ENCODE results near the gene BRD9.
"Not testable (repeated sequence)": the region's sequence is repeated elsewhere in the genome, so short reads cannot be mapped to it uniquely, and the experiment has no call there.

The BRD9 gene

DNA sequence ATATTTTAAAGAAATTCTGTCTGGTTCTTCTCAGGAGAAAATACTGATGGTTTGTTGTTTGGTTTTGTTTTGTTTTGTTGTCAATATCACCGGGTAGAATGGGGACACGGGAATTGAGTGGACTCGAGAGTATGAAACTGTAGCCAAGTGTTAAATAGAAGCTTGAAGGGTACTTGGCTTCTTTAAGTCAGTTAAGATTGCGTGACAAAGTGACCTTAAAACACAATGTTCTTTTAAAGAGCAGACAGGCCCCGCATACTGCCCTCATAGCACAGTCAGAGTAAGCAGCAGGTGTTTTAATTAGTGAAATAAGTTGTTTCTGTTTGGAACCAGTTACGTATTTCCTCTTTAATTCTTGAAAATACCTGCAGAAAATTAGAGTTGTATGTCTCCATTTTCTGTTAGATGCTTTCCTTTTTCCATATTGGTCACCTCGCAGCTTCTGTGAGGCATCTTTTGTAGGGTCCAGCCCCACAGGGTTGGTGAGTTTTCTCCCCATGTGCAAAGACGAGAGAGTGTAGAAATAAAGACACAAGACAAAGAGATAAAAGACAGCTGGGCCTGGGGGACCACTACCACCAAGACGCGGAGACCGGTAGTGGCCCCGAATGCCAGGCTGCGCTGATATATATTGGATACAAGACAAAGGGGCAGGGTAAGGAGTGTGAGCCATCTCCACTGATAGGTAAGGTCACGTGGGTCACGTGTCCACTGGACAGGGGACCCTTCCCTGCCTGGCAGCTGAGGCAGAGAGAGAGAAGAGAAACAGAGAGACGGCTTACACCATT is 9.7 kb upstream of the BRD9 start:
- DNase-seq = no peak

DNA sequence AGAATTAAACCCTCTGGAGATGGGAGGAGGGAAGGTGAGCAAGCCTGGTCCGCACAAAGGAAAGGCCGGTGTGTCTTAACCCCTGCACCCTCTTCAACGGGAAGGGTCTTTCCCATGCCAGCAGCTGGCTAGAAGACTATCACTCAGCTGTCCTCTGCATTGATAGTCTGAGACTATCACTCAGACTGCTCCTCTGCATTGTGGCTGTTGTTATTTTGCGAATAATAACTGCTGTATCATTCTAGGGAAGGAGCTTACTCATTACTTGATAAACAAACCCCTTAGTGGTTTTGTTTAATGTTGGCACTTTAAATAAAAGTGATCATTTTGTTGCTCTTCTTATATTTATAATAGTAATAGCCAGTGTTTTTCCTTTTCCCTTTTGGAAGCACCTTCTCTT is 8.2 kb upstream of the BRD9 start:
- DNase-seq = no peak

DNA sequence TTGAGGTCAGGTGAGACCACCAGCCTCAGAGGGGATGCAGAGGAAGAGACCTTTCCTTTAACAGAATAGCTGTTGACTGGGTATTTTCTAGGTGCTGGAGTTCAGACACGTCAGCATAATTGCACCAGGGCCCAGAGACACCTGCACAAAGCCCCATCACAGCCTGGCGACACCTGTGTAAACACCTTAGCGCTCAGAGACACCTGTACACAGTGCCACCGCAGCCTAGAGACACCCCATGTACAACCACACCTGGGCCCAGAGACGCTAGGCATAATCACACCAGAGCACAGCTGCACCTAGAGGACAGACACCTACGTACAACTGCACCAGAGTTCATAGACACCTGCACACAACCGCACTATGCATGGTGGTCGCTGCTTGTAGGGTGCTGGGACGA is 1.1 kb upstream of the BRD9 start:
- no peak for DNase-seq

DNA sequence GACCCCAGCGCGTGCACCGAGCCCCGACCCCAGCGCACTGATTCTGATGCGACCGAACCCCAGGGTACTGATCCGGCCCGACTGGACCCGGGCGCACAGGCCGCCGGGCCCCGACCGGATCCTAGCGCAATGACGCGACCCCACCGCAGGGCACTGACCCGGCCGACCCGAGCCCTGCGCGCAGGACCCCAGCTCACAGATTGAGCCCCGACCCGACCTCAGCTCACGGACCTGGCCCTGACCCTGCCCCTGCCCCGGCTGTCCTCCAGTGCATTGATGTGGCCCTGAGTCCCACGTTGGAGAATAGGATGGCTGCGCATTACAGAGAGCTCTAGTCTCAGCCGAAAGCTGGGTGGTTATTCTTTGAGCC is 521 bp upstream of the BRD9 start:
- no peak for DNase-seq

DNA sequence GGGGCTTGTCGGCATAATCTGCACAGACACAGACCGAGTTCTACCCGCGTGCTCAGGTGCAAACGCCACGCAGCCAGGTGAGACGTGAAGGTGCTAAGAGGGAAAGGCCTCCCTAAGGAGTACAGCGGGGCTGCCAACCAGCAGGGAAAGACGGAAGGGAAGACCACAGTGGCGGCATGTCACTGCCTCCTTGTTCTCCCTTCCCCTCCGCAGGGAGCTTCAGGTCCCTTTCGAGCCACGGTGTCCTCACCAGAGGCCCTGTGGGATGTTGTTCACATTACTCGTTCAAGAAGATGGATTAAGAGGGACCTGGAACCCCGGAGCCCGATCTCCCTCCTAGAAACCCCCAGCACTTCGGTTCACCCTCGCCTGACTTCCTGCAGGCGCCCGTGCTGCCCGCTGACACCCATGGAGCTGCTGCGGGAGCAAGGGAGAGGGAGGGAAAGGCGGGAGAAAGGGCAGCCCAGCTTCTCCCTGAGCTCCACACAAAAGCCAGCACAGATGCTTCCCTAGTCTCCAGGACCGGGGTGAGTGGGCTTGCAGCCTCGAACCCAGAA is 686 bp downstream of the BRD9 start:
- peak; percentile 58 for DNase-seq

DNA sequence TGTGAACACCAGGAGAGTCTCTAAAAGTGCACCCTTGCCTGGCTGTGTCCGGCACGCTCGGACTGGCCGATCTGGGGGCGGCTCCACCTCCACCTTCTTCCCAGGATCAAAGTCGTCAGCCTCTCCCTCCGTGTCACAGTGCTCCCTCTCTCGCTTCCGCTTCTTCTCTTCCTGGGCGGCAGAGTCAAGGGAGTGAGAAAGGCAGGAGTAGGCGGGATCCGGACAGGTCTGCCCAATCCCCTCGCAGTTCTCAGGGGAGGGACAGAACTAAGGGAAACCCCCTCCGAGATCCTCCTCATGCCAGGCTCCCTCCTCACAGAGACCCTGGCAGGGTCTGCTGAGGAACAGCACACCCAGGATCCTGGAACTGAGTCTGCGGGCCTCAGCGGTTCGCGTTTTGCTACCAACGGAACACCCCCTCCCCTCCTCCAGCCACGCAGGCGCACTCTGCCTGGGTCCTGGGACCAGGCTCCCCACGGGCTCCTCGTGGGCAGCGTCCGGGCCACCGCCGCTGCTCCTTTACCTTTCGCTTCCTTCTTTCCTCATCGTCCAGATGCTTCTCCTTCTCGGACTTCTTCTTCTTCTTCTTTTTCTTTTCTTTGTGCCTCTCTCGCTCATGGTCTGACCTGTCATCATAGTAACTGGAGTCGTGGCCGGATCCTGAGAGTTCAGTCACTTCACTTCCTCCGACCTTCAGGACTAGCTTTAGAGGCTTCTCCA is 1.3 kb downstream of the BRD9 start:
- no peak for DNase-seq

DNA sequence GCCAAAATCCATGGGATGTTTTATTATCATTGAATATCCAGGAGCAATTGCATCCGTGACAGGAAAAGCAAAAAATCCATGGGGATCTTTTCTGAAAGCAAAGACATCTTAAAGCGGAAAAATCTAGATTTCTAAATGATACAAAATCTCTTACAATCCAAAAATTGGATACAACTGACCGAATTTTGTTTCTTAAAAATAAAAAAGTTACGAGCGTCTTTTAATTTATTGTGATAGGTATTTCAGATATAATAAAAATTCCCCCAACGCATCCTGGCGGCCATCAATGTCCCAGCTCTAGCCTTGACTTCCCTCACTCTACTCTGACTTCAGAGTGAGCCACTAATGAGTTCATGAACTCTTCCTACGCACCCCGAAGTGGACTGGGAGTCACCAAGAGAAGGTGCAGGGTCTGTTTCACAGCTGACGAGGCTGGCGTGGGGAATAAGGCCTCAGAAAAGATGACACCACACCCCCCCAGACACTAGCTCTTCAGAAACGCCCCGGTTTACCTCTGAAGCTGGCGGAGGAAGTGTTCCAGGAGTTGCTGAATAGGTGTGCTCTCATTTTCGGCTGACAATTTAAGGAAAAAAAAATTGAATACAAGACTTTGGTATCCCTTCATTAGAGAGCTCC is 3.4 kb downstream of the BRD9 start:
- no peak for DNase-seq

DNA sequence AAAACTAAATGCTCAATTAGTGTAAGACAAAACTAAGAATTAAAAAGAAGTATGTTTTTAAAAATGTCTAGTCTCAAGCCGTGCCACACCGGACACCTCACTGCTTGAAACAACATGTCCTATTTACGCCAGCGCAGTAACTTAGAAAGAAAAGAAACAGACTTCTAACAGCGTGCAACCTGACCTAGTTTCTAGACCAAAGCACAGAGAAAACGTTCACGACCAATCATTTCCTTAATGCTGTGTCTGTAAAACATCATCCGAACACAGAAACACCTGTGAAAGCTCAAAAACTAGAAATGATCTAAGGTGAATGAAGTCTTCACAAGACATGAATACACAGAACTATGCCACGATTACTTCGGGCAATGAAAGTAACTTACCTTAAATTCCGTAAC is 4.0 kb downstream of the BRD9 start:
- DNase-seq = no peak

DNA sequence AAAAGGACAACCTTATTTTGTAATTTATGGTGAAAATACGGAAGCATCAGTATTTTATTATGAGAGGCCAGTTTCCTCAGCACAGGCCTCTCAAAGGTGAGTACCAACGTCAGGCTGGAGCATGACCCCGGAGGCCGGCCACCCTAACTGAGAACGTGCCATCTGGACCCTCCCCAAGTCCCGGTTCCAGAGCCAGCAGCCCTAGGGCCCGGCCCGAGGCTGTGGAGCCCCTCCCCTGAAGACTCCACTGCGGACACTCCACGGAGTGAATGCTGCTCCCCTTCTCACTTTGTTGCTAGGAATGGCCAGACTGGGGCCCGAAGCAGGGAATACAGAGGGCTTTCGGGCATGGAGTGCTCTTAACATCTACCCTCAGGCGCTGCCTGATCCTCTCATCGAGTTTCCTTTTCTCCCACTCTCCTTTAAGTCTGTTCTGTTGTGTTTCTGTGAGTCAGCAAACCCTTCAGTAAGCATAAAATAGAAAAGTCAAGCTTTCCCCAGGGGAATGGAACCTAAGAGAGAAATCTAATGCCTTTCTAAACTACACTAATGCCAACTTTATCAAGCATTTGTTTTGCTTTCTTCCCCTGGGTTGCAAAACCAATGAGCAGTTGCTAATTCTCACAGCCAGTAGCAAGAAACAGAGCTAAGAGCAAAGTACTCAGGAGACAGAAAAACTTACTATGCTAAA is 4.5 kb downstream of the BRD9 start:
- DNase-seq = no peak

DNA sequence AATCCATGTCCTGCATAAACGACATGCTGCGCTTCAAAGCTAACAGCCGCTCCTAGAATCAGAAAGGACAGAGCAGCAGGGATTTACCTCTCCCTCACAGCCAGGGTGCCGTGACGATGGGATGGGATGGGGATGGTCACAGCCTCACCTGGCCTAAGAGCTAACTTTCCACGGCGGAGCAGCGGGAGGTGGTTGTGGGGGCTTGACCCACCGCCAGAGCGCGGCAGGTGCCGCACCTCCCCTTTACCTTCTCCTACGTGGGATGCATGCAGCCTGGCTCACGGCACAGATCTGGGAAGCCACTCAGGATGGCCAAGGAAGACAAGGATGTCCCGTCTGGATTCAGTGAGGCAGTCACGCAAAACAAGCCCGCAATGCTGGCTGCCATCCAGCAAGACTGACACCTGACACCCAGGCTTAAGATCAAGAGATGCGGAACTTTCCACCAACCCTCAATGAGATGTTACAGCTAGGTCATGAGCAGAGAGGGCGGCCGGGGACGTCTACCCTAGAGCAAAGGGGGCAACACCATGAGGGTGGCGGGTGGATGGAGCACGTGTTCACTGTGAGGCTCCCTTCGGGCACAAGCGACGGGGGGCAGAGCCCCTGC is 5.8 kb downstream of the BRD9 start:
- no peak for DNase-seq

DNA sequence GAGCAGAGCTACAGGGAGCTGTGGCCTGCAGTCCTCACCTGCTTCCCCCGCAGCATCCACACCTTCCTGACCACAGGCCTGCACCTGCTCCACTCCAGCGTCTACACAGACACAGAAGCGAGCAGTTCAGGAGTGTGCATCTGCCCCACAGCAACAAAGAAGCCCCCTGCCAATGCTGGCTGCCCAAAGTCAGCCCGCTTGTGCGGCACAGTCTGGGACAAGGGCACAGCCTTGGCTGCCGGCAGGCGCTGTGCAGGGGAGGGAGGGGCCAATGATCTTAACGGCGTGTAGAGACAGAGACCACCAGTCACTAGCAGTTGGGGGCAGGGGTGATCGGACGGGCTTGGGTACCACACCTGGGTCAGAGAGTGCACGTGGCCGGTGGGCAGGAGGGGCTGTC is 6.6 kb downstream of the BRD9 start:
- no peak for DNase-seq

DNA sequence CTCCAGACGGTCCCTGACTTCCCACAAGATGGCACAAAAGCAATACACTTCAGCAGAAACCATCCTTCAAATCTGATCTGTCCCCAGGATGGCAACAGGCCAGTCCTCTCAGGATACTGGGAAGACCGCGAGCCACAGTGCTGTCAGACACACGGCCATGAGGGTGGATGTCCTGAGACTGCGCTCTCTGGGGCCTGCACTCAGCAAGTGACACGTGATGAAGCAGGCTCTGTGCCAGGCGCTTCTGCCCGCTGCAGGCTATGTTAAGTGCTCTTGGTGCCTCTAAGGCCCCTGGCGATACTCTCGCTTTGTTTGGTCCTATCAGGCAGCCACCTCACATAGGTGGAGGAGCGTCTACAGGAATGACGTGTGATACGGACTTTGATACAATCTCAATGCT is 7.1 kb downstream of the BRD9 start:
- no peak for DNase-seq

DNA sequence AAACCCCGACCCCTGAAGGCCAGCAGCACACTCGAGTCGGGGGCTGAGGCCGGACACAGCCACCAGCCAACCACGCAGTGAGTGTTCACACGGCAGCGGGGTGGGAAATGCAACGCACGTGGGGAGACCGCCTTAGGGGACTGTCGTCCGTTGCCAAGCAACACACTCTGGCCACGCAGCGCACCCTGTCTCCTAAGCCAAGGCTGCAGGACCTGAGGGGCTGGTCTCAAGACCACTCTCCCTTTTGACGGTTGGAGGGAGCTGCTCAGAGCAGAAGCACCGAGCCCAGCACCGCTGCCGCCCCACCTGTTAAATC is 7.5 kb downstream of the BRD9 start:
- DNase-seq = no peak

DNA sequence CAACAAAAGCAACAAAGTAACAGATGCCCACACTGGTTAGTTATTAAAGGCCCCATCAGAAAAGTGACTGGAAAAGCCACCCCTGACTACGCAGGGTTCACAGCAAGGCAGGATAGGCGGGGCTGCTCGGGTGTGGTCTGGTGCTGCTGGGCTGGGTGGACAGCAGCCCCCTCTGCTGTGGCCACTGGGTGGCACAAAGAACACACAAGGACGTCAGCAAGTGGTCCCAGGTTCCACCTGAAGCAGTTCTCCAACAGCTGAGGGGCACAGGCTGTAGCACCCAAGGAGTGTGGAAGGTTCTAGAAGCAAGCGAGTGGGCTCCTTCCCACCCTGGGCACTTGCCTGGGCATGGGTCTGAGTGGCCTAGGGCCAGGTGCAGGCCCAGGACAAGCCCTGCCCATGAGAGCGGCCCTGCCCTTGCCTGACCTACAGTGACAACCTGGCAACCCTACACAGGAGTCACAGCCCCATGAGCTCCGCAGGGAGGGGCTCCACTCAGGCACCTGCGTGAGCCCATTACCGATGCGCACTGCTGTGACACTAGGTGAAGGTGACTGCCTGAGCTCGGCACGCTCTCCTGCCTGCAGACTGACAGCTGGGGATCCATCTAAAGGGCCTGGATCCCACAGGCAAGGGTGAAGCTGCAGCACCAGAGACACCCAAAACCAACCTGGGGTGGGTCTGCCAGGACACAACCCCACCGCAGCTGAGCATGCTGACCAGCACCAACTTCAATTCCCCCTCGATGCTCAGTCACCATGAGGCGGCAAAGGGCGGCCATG is 8.1 kb downstream of the BRD9 start:
- no peak for DNase-seq

DNA sequence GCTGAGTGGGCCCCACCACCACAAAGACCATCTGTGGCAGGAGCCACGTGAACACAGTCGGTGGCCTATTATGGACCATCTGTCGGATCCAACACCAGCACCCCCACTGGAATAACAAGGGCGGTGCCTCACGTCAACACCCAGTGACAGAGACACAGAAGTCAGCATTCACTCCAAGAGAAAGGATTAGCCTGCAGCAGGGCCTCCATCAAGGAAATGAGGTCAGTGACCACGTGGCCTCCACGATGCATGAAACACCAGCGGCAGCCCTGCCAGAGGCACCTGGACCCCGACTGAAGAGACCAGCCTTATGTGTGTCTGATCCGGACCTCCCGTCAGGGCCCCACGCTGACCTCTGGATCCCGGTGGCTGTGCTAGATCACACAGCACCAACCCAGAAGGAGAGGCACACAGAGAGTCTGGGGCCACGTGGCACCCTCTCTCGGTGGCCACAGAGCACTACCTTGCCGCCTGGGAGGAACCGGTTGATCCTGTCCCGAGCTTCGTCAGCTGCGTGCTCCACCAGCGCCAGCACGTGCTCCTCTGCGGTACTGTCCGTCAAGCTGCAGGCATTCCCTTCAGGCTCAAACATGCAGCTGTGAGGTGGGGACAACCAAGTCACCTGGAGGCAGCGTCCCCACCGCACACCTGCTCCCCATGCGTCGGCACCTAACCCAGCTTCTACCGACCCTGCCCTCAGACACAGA is 9.0 kb downstream of the BRD9 start:
- DNase-seq = no peak

DNA sequence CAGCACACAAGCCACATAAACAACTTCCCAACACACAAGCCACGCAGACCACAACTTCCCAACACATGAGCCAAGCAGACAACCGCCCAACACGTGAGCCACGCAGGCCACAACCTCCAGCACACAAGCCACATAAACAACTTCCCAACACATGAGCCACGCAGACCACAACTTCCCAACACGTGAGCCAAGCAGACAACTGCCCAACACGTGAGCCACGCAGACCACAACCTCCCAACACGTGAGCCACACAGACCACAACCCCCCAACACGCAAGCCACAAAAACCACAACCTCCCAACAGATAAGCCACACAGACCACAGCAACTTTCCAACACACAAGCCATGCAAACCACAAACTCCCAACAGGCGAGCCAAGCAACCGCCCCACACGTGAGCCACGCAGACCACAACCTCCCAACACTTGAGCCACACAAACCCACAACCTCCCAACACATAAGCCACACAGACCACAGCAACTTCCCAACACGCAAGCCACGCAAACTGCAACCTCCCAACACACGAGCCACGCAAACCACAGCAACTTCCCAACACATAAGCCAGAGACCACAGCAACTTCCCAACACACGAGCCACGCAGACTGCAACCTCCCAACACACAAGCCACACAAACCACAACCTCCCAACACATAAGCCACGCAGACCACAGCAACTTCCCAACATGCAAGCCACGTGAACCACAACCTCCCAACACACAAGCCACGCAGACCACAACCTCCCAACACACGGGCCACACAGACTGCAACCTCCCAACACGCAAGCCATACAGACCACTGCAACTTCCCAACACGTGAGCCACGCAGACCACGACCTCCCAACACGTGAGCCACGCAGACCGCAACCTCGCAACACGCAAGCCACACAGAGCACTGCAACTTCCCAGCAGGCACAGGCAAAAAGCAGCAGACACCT is 10.1 kb downstream of the BRD9 start:
- DNase-seq = no peak

DNA sequence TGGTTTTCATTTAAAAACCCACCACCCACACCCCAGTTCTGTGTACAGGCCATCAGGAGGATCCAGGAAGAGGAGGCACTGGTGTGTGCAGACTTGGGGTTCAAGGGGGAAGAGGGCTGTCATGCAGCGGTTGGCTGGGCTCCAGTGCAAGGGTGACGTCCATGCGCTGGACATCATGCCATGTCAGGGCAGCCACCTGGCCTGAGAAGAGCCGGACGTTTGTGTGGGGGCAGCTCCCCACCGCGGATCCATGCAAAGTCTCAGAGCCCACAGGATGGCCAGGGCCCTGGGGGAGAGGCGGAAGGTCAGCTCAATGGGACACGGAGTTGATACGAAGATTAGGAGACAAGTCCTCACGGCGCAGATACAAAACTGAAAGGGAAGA is 11.1 kb downstream of the BRD9 start:
- DNase-seq = no peak

DNA sequence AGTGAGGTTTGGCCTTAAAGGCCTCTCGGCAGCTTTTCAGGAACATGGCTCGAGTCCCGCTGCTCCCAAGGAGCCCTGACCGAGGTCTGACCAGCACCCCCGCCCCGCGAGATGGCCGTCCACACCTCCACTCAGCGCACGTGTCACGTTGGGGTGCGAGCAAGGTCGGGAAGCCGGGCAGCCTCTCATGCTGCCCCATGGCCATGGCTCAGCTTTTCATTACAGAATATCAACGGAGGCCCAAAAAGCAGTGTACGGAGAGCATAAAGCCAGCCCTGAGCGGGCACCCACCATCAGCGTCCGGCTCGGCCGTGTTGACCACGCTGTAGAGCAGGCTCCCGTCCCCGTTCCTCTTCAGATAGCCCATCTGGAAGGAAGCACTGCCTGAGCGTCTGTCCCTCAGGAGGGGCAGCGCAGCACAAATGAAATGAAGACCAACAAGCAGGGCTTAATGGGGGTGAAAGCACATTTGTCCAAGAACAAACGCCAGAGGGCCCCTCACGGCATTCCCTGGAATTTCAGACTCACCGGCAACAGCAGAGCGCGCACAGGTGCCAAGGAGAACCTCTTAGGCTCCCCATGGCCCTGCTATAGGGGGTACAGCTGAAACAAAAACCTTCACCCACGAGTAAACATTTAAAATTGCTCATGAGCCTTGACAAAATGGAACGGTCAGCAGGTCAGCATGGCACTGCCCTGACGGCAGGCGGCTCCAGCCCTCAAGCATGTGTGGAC is 11.6 kb downstream of the BRD9 start:
- DNase-seq = no peak

DNA sequence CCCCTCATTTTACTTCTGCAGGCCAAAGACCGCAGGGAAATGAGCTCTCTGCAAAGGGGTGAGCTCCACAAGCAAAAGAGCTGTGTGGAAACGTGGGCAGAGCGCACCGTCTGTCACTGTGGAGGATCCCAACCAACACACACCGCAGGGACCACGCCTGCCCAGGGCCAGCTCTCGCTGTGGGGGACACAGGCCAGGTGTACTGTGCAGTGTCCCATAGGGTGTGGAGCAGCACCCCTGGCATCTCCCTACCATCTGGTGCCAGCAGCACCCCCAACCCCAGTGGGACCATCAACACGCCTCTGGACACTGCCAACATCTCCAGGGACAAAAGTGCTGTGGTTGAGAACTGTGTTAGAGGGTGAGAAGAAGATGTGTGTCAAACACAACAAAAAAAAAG is 13.9 kb downstream of the BRD9 start:
- DNase-seq = not testable (repeated sequence)

DNA sequence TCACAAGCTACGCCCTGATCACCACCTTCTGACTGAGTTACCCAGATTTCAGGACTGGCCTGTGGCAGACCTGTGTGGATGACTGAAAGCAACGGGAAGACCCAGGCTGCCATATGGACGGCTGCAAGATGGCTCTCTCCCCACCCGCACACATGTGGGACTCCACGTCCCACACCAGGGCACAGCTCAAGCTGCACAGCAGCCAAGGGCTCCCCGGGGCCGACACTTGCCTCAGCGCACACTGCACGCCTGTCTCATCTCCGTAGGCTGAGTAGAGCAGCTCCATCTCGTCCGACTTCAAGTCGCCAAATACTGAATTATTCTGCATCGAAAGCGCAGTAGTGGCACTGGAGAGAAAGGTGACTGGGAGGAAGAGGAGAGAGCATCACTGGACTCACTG is 14.5 kb downstream of the BRD9 start:
- DNase-seq = no peak
